ENCODE results near the gene PRSS53. TPM values are rescaled to one million over a fixed set of nuclear protein-coding genes. Genes with fewer than 3 reads are reported as not detected.

Gene PRSS53
- total RNA-seq, 1 donor from 2014 or later: 1.6 TPM

DNA sequence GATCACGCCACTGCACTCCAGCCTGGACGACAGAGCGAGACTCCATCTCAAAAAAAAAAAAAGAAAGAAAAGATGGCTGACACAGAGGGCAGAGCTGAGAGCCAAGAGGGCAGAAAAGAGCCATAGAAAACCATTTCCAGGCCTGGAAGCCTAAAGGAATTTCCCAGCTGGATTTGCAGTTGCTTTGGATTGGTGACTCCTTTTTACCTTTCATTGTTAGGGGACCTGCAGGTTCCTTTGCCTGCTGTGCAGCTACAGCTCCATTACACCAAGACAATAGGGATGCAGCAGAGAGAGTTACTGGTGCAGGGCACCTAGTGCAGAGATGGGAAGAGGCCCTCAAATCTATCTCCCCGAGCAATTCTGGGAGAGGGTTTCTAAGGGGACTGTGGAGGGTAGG is 33.1 kb downstream of the PRSS53 start:
- Histone ChIP-seq H3K27me3 (ENCODE audit: control insufficient read depth, insufficient read depth, low read length) (no peaks in the 10 kb centered on the region), H3K36me3 (ENCODE audit: control insufficient read depth, insufficient read depth, low read length) (no peaks in the 10 kb centered on the region), H3K4me3 (ENCODE audit: low read depth, low read length) (no peak overlapping the region)
- DNase-seq (ENCODE audit: low read depth): no peak
- TF ChIP-seq, protein P1, sequence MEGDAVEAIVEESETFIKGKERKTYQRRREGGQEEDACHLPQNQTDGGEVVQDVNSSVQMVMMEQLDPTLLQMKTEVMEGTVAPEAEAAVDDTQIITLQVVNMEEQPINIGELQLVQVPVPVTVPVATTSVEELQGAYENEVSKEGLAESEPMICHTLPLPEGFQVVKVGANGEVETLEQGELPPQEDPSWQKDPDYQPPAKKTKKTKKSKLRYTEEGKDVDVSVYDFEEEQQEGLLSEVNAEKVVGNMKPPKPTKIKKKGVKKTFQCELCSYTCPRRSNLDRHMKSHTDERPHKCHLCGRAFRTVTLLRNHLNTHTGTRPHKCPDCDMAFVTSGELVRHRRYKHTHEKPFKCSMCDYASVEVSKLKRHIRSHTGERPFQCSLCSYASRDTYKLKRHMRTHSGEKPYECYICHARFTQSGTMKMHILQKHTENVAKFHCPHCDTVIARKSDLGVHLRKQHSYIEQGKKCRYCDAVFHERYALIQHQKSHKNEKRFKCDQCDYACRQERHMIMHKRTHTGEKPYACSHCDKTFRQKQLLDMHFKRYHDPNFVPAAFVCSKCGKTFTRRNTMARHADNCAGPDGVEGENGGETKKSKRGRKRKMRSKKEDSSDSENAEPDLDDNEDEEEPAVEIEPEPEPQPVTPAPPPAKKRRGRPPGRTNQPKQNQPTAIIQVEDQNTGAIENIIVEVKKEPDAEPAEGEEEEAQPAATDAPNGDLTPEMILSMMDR (IDR thresholded peaks at IDR 0.05; ENCODE audit: insufficient read depth, low read length, poor library complexity, severe bottlenecking): no peak

DNA sequence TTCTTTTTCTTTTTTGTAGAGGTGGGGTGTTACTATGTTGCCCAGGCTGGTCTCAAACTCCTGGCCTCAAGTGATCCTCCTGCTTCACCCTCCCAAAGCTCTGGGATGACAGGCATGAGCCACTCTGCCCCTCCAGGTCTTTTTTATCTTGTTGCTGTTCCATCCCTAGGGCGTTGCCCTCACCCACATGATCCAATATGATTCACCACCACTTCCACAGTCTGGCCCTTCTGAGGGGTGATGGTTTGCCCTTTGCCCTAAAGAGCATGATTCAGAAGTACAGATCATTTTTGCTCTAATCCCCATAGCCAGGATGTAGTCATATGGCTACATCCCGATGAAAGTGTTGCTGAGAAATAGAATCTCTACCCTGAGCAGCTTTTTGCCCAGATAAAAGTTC is 36.6 kb downstream of the PRSS53 start:
- Histone ChIP-seq H3K27me3 (ENCODE audit: control insufficient read depth, insufficient read depth, low read length) (no peaks in the 10 kb centered on the region), H3K4me3 (ENCODE audit: low read depth, low read length) (no peak overlapping the region), H3K36me3 (ENCODE audit: control insufficient read depth, insufficient read depth, low read length) (no peaks in the 10 kb centered on the region)
- TF ChIP-seq, protein P1 (IDR thresholded peaks at IDR 0.05; ENCODE audit: insufficient read depth, low read length, poor library complexity, severe bottlenecking): no peak
- DNase-seq (ENCODE audit: low read depth): peak; percentile 84

DNA sequence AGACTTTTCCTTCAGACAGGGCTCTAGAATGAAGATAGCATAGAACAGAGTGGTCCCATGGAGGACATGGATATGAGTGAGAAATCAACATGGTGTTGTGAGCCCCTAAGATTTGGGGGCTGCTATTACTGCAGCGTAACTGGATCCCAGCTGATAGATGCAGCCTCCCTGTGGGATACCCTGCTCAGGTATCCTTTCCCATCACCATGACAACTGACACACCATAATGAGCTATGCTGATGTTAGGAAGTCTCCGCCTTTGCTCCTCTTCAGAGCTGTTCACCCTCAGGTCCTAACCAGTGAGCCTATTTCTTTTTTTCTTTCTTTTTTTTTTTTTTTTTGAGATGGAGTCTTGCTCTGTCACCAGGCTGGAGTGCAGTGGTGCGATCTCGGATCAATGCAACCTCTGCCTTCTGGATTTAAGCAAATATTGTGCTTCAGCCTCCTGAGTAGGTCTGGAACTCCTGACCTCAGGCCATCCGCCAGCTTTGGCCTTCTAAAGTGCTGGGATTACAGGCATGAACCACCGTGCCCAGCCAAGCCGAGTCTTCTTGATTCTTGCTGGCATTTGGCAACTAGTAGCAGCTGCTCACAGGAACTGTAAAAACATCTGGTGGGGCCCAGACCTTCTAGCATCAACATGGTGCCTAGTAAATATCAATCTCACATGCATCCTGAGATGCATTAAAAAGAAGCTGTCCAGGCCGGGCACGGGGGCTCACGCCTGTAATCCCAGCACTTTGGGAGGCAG is 38.3 kb downstream of the PRSS53 start:
- DNase-seq (ENCODE audit: low read depth): no peak
- TF ChIP-seq, protein P1 (IDR thresholded peaks at IDR 0.05; ENCODE audit: insufficient read depth, low read length, poor library complexity, severe bottlenecking): no peak
- no peaks in the 10 kb centered on the region for H3K27me3 ChIP-seq (ENCODE audit: control insufficient read depth, insufficient read depth, low read length)
- H3K36me3 ChIP-seq (ENCODE audit: control insufficient read depth, insufficient read depth, low read length): no peaks in the 10 kb centered on the region
- no peak overlapping the region for H3K4me3 ChIP-seq (ENCODE audit: low read depth, low read length)

DNA sequence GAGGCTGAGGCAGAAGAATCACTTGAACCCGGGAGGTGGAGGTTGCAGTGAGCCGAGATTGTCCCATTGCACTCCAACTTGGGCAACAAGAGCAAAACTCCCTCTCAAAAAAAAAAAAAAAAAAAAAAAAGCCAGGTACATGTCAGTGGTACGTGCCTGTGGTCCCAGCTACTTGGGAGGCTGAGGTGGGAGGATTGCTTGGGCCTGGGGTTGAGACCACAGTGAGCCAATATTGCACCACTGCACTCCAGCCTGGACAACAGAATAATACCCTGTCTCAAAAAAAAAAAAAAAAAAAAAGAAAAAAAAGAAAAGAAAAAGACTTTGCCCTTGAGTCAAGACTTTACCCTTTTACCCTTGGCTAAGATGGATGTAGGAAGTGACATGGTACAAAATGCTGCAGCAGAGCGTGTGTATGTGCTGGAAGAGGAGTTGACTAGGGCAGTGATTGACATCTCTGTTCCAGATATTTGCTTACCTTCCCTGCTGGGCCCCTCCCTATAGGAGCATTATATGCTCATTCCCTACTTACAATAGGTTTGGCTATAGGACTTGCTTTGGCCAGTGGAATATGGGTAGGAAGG is 44.8 kb downstream of the PRSS53 start:
- Histone ChIP-seq H3K4me3 (ENCODE audit: low read depth, low read length) (no peak overlapping the region), H3K27me3 (ENCODE audit: control insufficient read depth, insufficient read depth, low read length) (no peaks in the 10 kb centered on the region), H3K36me3 (ENCODE audit: control insufficient read depth, insufficient read depth, low read length) (no peaks in the 10 kb centered on the region)
- no peak for DNase-seq (ENCODE audit: low read depth)
- TF ChIP-seq, protein P1 (IDR thresholded peaks at IDR 0.05; ENCODE audit: insufficient read depth, low read length, poor library complexity, severe bottlenecking): no peak

DNA sequence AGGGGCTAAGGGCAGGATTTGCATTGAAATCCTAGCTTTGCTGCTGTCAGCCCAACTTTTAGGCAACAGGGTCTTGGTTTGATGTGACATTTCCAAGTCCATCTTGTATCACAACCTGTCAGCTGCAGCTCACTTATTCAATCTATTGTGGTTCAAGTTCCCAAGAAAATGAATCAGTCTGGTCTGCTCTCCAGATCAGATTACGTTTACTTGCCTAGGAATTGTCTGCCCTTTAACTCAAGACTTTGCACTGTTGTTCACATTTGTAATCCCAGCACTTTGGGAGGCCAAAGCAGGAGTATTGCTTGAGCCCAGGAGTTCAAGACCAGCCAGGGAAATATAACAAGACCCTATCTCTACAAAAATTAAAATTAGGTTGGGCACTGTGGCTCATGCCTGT is 45.4 kb downstream of the PRSS53 start:
- TF ChIP-seq, protein P1 (IDR thresholded peaks at IDR 0.05; ENCODE audit: insufficient read depth, low read length, poor library complexity, severe bottlenecking): no peak
- H3K4me3 ChIP-seq (ENCODE audit: low read depth, low read length): no peak overlapping the region
- no peaks in the 10 kb centered on the region for H3K27me3 ChIP-seq (ENCODE audit: control insufficient read depth, insufficient read depth, low read length)
- H3K36me3 ChIP-seq (ENCODE audit: control insufficient read depth, insufficient read depth, low read length): no peaks in the 10 kb centered on the region
- DNase-seq (ENCODE audit: low read depth): no peak

All from kidney epithelial cell (primary cell).